Calu3 (cell line): ENCODE measurements around the gene AURKB. TPM values are rescaled to one million over a fixed set of nuclear protein-coding genes. Genes with fewer than 3 reads are reported as not detected.

Experiments
- BruUV-seq: library from RNA; stranded (reverse); fragments of 400-500 nt; replicated peaks from 2 replicates; lab custom pipeline; 2021; lab: Mats Ljungman, UMichigan
- CTCF ChIA-PET: fragments of 300-600 bp; sonication (Branson Sonifier 250); formaldehyde crosslinking; loops from one replicate; lab custom pipeline; 2022; ENCODE audit warnings: antibody characterized with exemption; lab: Charles Lee
- DNase-seq: peaks from one replicate; pipeline ENCODE4 v3.0.0; 2022
- H3K27ac Mint-ChIP-seq: one replicate; pipeline ENCODE4 v1.8.0; 2022; ENCODE audit warnings: mixed read lengths; ENCODE audit not compliant: unreplicated experiment
- H3K27me3 Mint-ChIP-seq: one replicate; pipeline ENCODE4 v1.8.0; 2022; ENCODE audit warnings: mixed read lengths; ENCODE audit not compliant: unreplicated experiment
- H3K36me3 Mint-ChIP-seq: one replicate; pipeline ENCODE4 v1.8.0; 2022; ENCODE audit warnings: mild to moderate bottlenecking, moderate library complexity, mixed read lengths; ENCODE audit not compliant: insufficient read depth, unreplicated experiment
- H3K4me1 Mint-ChIP-seq: one replicate; pipeline ENCODE4 v1.8.0; 2022; ENCODE audit warnings: mild to moderate bottlenecking, low read depth, mixed read lengths; ENCODE audit not compliant: unreplicated experiment
- H3K4me3 Mint-ChIP-seq: one replicate; pipeline ENCODE4 v1.8.0; 2022; ENCODE audit warnings: mild to moderate bottlenecking, low read depth, moderate library complexity, mixed read lengths; ENCODE audit not compliant: unreplicated experiment
- H3K9me3 Mint-ChIP-seq: one replicate; pipeline ENCODE4 v1.8.0; 2022; ENCODE audit warnings: low read depth, mixed read lengths; ENCODE audit not compliant: unreplicated experiment
- CTCF ChIP-seq: fragments of 200-600 bp; IDR thresholded peaks from one replicate; pipeline ENCODE4 v1.8.0; 2022; ENCODE audit warnings: antibody characterized with exemption; ENCODE audit not compliant: unreplicated experiment
- intact Hi-C: fragments of 100-400 bp; cut with micrococcal nuclease; formaldehyde crosslinking; loops from one replicate; pipeline ENCODE4 v1.10.0; 2022; ENCODE audit not compliant: unreplicated experiment
- total RNA-seq: library from RNA; stranded (reverse); gene quantifications from 2 replicates; pipeline ENCODE4 v1.2.3, GENCODE V29; 2022

AURKB gene
- total RNA-seq, 1 experiment from 2014 or later = 78.9 TPM

GRCh38 chr17:8163978-8164814 is 46.2 kb downstream of the AURKB start:
- Mint-ChIP-seq H3K36me3 (peaks cover 31% of the 10 kb centered on the region), H3K9me3 (no peaks in the 10 kb centered on the region), H3K4me3 (peak overlapping the region; percentile 76), H3K27me3 (no peaks in the 10 kb centered on the region), H3K27ac (no peak overlapping the region), H3K4me1 (no peaks in the 10 kb centered on the region)
- CTCF ChIA-PET = interaction anchor here (0.7 kb wide), 1 partner anchor 42 kb away, joined by 3 read pairs; no protein-coding TSS in a partner anchor
- no TSS peak for BruUV-seq
- no peak for TF ChIP-seq CTCF
- no peak for DNase-seq
- intact Hi-C loops = no loop called here

- H3K4me3 Mint-ChIP-seq = peak overlapping the region; percentile 76
- CTCF ChIA-PET = no interaction called here
- H3K4me1 Mint-ChIP-seq = no peaks in the 10 kb centered on the region
- no peak for TF ChIP-seq CTCF
- no peaks in the 10 kb centered on the region for H3K9me3 Mint-ChIP-seq
- H3K27ac Mint-ChIP-seq = no peak overlapping the region
- H3K36me3 Mint-ChIP-seq = peaks cover 37% of the 10 kb centered on the region
- DNase-seq = no peak
- intact Hi-C loops = no loop called here
- BruUV-seq = no TSS peak
- no peaks in the 10 kb centered on the region for H3K27me3 Mint-ChIP-seq
Observed at GRCh38 chr17:8162997-8163977, 47.1 kb downstream of the AURKB start.

GRCh38 chr17:8162233-8162996 is 48.0 kb downstream of the AURKB start, which contains the start of gene VAMP2:
Gene VAMP2, minus strand, starts transcription at chr17:8162948. Its CDS starts 69 bp downstream, at chr17:8162879.
- intact Hi-C loops = no loop called here

More at GRCh38 chr17:8162233-8162996, 48.0 kb downstream of the AURKB start, which contains the start of gene VAMP2:
- Mint-ChIP-seq H3K9me3 (no peaks in the 10 kb centered on the region), H3K36me3 (peaks cover 40% of the 10 kb centered on the region), H3K4me3 (peak within 1 kb of the TSS; percentile 76), H3K27me3 (no peaks in the 10 kb centered on the region), H3K4me1 (no peaks in the 10 kb centered on the region), H3K27ac (no peak within 1 kb of the TSS)
- BruUV-seq = no TSS peak
- peak; percentile 73 for DNase-seq
- CTCF ChIA-PET = no interaction called here
- TF ChIP-seq CTCF = no peak
